Fibroblast of lung (primary cell): ENCODE data around the gene ANKS4B.

Experiments used
- EZH2 ChIP-seq: IDR thresholded peaks from 2 replicates; pipeline ENCODE4 v1.5.1; 2012; ENCODE audit warnings: low read length, control low read depth, mild to moderate bottlenecking; ENCODE audit errors: missing control alignments
- TF ChIP-seq, protein P1 (sequence below), 2 donors: IDR thresholded peaks in 1 of 2; conservative IDR thresholded peaks in 1 of 2; 1 replicate in 1 of 2; 2 replicates in 1 of 2; pipeline ENCODE4 v1.5.1; 2011 to 2012; ENCODE audit warnings: low read length in 2 of 2, control low read depth in 1 of 2, inconsistent platforms in 1 of 2, low read depth in 1 of 2, mild to moderate bottlenecking in 1 of 2

DNA sequence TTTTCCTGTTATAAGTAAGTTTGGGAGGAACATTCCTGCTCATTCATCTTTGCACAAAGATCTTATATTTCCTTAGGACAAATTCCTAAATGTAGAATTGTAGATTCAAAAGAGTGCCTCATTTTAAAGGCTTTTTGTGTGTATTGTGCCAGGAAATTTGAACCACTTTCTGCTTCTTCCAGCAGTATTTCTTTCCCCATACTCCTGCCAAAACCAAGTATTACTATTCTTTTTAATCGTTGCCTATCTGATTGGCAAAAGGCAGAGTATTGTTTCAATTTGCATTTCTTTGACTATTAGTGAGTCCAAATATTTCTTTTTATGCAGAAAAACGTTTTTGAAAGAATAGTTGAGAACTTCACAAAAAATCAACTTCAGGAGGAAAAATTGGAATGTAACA lies 9.3 kb downstream of the ANKS4B start:
- TF ChIP-seq, protein P1, sequence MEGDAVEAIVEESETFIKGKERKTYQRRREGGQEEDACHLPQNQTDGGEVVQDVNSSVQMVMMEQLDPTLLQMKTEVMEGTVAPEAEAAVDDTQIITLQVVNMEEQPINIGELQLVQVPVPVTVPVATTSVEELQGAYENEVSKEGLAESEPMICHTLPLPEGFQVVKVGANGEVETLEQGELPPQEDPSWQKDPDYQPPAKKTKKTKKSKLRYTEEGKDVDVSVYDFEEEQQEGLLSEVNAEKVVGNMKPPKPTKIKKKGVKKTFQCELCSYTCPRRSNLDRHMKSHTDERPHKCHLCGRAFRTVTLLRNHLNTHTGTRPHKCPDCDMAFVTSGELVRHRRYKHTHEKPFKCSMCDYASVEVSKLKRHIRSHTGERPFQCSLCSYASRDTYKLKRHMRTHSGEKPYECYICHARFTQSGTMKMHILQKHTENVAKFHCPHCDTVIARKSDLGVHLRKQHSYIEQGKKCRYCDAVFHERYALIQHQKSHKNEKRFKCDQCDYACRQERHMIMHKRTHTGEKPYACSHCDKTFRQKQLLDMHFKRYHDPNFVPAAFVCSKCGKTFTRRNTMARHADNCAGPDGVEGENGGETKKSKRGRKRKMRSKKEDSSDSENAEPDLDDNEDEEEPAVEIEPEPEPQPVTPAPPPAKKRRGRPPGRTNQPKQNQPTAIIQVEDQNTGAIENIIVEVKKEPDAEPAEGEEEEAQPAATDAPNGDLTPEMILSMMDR (conservative IDR thresholded peaks at IDR 0.05 in 1 of 2, IDR thresholded peaks at IDR 0.05 in 1 of 2; ENCODE audit: low read depth in 1 of 2, low read length in 2 of 2): no peak
- TF ChIP-seq EZH2: no peak
